HG03342 (cell line): ENCODE data around the gene JSRP1.

Experiments used
- ATAC-seq: cut with Tn5 transposase; IDR thresholded peaks from one replicate; pipeline ENCODE4 v1.9.1; 2021; ENCODE audit warnings: mild to moderate bottlenecking, moderate library complexity; ENCODE audit not compliant: unreplicated experiment

JSRP1 gene

DNA sequence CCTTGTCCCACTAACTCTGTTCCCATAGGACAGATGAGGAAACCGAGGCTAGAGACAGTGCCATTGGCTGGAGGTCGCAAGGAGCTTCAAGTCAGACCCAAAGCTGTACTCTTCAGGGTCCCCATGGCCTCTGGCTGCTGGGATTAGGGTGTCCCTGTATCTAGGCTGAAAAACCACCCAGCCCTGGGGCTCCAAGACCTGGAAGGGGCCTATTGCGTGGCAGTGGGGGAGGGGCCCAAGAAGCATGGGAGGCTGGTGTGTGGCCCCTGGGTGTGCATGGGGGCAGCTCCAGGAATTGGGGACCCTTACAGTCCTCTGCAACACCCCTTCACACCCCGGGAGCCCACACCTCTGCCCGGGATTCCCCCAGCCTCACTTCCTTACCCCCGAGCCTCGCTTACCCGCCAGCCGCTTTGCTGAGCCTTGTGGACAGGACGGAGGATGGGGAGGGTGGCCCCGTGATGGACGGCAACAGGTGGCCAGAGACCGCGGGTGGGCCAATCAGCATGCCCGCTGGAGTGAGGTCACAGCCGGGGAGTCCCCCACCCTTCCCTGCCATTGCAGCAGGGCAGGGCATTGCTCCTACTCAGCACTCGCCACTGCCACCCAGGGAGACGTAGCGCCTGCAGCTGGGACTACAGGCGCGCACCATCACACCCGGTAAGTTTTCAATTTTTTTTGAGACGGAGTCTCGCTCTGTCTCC lies at the start of gene JSRP1:
TSS of gene JSRP1 (minus strand) at position 436 of the 704 bp plus-strand sequence. CDS start 1,103 bp downstream, outside the sequence.
- ATAC-seq: no peak

- no peak for ATAC-seq
These were observed 49.4 kb upstream of the JSRP1 start for GRCh38 chr19:2305452-2306280.

DNA sequence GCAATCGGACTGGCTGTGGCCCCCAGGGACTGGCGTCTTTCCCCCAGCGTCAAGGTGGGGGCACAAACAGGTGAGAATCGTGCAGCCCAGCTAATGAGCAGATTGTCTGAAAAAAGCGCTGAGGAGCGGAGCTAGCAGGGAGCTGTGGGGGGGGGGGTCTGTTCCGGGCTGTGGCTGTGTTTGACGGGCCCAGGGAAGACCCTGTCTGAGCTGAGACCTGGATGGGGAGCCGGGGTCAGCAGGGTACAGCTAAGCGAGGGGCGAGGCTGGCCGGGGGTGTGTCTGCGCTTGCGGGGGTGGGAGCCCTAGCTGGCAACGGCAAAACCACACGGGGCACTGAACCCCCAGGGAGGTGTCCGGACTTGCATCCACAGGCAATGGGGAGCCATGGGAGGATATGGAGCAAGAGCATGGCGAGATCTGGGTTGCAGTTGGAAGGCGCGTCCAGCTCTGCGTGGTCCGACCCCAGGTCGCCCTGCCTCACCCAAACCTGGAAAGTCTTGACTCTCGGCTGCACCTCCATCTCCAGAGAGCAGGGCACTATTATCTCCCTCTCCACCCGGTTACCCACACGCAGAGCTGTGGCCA lies 47.1 kb upstream of the JSRP1 start:
- ATAC-seq: no peak

- no peak for ATAC-seq
These were observed 46.3 kb upstream of the JSRP1 start for GRCh38 chr19:2302319-2303210.

DNA sequence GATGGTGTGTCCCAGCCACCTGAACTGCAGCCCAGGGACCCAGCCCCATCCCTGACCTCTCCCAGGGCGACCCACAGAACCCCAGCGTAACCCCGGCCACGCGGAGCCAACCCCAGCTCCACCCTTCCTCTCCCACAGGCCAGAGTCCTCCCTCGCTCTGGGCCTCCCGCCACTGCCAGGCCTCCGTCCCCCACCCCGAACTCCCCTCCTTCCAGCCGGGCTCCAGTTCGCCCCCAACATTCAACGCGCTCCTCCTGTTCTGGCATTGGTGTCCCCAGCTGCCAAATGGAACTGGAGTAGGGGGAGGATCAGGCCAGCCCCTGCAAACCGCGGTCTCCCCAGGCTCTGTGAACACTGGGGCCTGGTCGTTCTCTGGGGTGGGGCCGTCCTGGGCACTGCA lies 44.3 kb upstream of the JSRP1 start:
- ATAC-seq: no peak

- ATAC-seq: no peak
These were observed 39.9 kb upstream of the JSRP1 start for GRCh38 chr19:2296141-2296540.

DNA sequence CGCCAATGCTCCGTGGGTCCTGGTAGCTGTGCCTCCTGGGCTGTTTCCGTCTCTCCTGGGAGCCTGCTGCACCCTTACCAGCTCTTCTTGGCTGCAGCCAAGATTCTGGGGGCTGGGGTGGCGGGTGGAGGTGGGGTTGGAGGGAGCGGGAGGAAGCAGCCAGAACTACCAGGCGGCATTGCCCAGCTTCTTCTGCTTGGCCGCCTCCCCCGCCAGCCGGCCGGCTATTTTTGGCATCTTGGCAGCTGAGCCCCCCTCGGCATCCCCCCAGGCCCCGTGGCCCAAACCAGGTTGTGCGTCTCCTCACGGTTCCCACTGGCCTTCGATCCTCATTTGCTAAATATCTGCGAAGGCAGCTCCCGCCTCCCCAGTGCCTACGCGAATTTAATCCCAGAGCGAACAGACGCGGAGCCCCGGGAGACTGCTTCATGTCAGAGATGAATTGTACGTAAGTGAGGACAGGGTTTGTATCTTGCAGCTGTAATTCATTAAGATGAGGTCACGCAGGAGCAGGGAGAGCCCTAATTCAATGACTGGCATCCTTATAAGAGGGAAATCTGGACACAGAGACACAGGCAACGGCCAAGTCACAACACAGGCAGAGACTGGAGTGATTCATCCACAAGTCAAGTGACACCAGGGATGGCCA lies 38.6 kb upstream of the JSRP1 start:
- no peak for ATAC-seq

- no peak for ATAC-seq
These were observed 35.1 kb upstream of the JSRP1 start for GRCh38 chr19:2291185-2291751.

GRCh38 chr19:2290441-2291184 lies 34.4 kb upstream of the JSRP1 start:
- ATAC-seq: no peak

GRCh38 chr19:2289714-2290435 lies 33.7 kb upstream of the JSRP1 start:
- ATAC-seq: no peak

DNA sequence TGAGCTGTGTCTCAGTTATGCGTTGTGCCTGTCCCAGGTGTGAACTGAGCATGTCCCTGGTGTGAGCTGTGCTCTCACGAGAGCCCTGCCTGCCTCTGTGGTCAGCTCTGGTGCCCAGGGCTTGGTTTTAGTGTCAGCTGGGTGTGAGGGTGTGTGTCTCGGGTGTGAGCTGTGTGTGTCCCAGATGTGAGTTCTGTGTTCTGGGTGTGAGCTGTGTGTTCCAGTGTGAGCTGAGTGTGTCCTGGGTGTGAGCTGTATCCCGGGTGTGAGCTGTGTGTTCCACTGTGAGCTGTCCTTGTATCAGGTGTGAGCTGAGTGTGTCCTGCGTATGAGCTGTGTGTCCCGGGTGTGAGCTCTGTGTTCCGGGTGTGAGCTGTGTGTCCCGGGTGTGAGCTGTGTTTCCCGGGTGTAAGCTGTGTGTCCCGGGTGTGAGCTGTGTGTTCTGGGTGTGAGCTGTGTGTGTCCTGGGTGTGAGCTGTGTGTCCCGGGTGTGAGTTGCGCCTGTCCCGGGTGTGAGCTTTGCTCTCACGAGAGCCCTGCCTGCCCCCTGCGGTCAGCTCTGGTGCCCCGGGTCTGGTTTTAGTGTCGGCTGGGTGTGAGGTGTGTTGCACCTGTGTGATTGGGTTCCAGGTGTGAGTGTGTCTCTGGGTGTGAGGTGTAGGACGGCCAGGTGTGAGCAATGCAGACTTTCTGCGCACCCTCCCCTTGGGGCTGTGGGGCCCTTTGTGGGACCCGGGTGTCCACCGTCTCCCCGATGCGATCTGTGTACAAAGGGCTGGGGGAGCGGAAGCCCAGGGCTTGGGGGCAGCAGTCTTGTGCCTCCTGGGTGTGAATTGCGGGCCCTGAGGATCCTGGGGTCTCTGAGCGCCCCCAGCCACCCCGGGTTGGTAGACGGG lies 32.8 kb upstream of the JSRP1 start:
- no peak for ATAC-seq

DNA sequence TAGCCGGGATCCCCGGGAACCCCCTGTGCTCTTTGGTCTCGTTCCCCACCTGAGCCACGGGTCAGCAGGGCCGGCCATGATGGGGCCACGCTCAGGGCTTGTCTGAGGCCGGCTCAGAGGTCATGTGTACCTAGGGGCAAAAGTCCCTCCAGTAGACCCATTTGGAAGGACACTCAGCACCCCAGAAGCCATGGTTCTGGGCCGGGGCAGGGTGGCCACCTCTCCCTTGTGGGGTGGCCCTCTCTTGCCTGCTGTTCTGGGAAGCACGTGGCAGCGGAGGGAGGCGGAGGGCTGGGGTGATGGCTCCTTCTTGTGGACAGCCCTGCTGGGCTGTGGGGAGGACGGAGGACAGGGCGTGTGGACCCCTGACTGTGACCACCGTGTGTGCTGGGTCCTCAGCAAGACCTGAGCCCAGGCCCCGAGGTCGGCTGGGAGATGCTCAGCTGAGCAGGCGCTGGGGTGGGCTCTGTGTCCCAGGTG lies 32.2 kb upstream of the JSRP1 start:
- no peak for ATAC-seq

DNA sequence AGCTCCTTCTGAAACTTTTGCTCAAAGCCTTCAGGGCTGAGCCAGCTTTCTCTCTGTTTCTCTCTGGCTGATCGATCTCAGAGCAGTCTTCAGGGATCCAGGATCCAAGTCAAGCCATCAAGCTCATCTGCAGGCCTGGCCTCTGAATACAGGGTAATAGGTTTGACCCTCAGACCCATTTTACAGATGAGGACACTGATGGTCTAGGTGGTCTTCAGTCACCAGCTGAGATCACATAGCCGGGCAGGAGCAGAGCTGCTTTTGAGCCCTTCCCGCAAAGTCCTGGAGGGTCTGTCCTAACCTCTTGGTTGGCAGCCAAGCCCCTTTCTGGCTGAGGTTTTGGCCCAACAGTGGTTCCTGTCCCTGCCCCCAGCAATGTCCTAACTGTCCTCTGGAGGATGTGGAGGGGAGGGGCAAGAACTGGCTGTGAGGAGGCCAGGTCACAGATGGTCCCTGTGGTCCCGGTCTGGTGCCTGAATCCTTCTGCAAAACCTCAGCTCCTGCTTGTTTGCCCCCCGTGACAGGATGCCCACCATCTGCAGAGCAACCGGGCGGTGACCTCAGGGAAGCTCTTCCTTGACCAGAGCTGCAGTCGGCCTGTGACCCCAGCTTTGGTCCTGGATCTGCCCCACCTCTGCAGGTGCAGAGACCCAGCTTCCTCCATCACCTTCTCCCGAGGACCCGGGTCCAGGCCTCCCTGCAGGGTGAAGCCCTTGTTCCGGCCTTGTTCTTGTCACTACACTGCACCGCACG lies 31.5 kb upstream of the JSRP1 start:
- no peak for ATAC-seq

DNA sequence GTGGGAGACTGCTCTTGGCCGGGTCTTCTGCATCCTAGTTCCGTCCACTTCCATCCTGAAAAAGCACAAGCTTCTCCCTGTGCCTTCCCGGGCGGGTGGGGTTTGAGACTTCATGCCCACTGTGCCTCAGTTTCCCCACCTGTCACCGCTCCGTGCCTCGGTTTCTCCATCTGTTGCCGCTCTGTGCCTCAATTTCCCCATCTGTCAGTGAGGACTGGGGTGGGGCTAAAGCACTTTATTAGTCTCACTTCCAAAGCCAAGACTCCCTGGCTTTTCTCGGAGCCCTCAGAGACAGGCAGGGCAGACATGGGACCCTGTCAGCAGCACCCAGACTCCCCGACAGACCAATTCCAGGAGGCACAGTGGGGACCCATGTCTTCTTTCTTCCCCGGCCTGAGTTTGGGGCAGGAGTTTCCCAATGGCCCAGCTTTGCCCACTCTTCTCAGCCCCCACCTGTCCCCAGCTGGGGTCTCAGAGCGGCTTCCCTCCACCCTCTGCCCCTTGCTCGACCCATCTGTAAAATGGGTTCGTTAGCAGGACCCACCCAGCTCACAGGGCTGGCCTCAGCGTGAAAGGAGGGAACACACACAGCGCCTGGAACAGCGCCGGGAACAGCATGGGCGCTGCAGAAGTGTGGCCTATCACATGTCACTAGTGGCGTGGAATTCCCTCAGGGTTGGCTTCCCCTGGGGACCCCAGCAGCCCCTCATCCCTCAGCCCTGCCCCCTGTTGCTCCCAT lies 30.4 kb upstream of the JSRP1 start:
- no peak for ATAC-seq

- no peak for ATAC-seq
These were observed 27.8 kb upstream of the JSRP1 start for GRCh38 chr19:2283835-2284507.

- ATAC-seq: no peak
These were observed 26.6 kb upstream of the JSRP1 start for GRCh38 chr19:2282862-2283237.
